Non-pigmented ciliary epithelial cell (primary cell): Measurements from ENCODE around the gene EIF3I.

Source experiments
- DNase-seq: peaks from one replicate; pipeline ENCODE4 v3.0.0-alpha.2; 2010; ENCODE audit warnings: low read depth

The EIF3I gene

GRCh38 chr1:32198237-32199042, 23.8 kb upstream of the EIF3I start:
- no peak for DNase-seq

GRCh38 chr1:32199043-32199716, 23.0 kb upstream of the EIF3I start:
- DNase-seq = no peak

- no peak for DNase-seq
Observed at GRCh38 chr1:32199717-32200072, 22.5 kb upstream of the EIF3I start.

GRCh38 chr1:32200226-32201010, 21.8 kb upstream of the EIF3I start, which contains the start of gene CCDC28B:
Gene CCDC28B (plus strand): TSS chr1:32200595. CDS start chr1:32201936, 1,341 bp downstream.
- DNase-seq = no peak

GRCh38 chr1:32201011-32201855, 21.0 kb upstream of the EIF3I start:
- no peak for DNase-seq

- no peak for DNase-seq
Observed at GRCh38 chr1:32204943-32205361, 17.3 kb upstream of the EIF3I start.

- no peak for DNase-seq
Observed at GRCh38 chr1:32205401-32206370, 16.5 kb upstream of the EIF3I start, which contains the start of gene IQCC. Gene IQCC (plus strand): TSS chr1:32205671. CDS start chr1:32205682, 11 bp downstream.

- no peak for DNase-seq
Observed at GRCh38 chr1:32208469-32208868, 13.7 kb upstream of the EIF3I start.

GRCh38 chr1:32208891-32209328, 13.3 kb upstream of the EIF3I start, which contains the start of gene DCDC2B:
Gene DCDC2B (plus strand): TSS chr1:32209089. CDS start chr1:32209094, 5 bp downstream.
- DNase-seq = no peak

GRCh38 chr1:32215629-32216480, 6.4 kb upstream of the EIF3I start:
- no peak for DNase-seq

GRCh38 chr1:32216566-32216965, 5.6 kb upstream of the EIF3I start:
- DNase-seq = no peak

- DNase-seq = no peak
Observed at GRCh38 chr1:32219022-32219421, 3.2 kb upstream of the EIF3I start.

- DNase-seq = no peak
Observed at GRCh38 chr1:32220746-32221580, 1.2 kb upstream of the EIF3I start.

- DNase-seq = no peak
Observed at GRCh38 chr1:32221581-32221979, 627 bp upstream of the EIF3I start.

- DNase-seq = no peak
Observed at GRCh38 chr1:32223683-32224082, 1.5 kb downstream of the EIF3I start.

GRCh38 chr1:32224285-32224684, 2.1 kb downstream of the EIF3I start:
- no peak for DNase-seq

- DNase-seq = no peak
Observed at GRCh38 chr1:32228771-32229170, 6.6 kb downstream of the EIF3I start.

- no peak for DNase-seq
Observed at GRCh38 chr1:32231843-32232432, 9.7 kb downstream of the EIF3I start.
